K562 (cell line): ENCODE results near the gene GRHPR. TPM values are rescaled to one million over a fixed set of nuclear protein-coding genes. Genes with fewer than 3 reads are reported as not detected.

ENCODE experiments used
- ATAC-seq: fragments of 200-7000 bp; cut with Tn5 transposase; 3 replicates; pipeline ENCODE4 v1.9.1; 2020; ENCODE audit warnings: moderate library complexity
- BruUV-seq: library from RNA; stranded (reverse); fragments of 400-500 nt; replicated peaks from 2 replicates; lab custom pipeline; 2021; lab: Mats Ljungman, UMichigan
- CTCF ChIA-PET: fragments of 300-600 bp; formaldehyde crosslinking; extraction: SDS; loops from one replicate; lab custom pipeline; 2021; ENCODE audit warnings: low intra/inter-chr PET ratio; lab: Yijun Ruan, JAX
- POLR2A ChIA-PET: fragments of 300-600, 350-650 bp; sonication (Branson Sonifier 250); formaldehyde crosslinking; extraction: SDS; loops from one replicate; lab custom pipeline; 2021; ENCODE audit warnings: antibody characterized with exemption, inconsistent platforms; lab: Yijun Ruan, JAX
- DNase-seq, 4 experiments: peaks; one replicate each; pipeline versions ENCODE4 v3.0.0 to v3.0.0-alpha.2; 2011 to 2018; ENCODE audit warnings: low spot score in 3 of 4, mixed read lengths in 3 of 4; ENCODE audit errors: extremely low read depth in 1 of 4
- FAIRE-seq: peaks from 2 replicates; lab custom pipeline; 2011; peaks lifted over from hg19 to GRCh38; lab: Jason Lieb, UNC
- H2AFZ ChIP-seq: 2 replicates; pipeline ENCODE4 v1.6.0; 2011; ENCODE audit warnings: low read depth, low read length, control low read depth, inconsistent platforms
- H3K27ac ChIP-seq: fragments of 200-600 bp; 3 replicates; pipeline ENCODE4 v1.8.0; 2011; ENCODE audit warnings: low read depth, mild to moderate bottlenecking, control low read depth, inconsistent platforms, low read length, moderate library complexity, mixed read lengths; ENCODE audit errors: extremely low read depth
- H3K27me3 ChIP-seq, 2 experiments: fragments of 300-600 bp in 1 of 2; 2 replicates in 1 of 2; 3 replicates in 1 of 2; pipeline versions ENCODE4 v1.6.0 to v1.8.0; 2011; ENCODE audit warnings: inconsistent platforms in 2 of 2, low read length in 2 of 2, mild to moderate bottlenecking in 1 of 2, mixed read lengths in 1 of 2, moderate library complexity in 1 of 2; ENCODE audit not compliant: control insufficient read depth in 2 of 2, insufficient read depth in 2 of 2
- H3K36me3 ChIP-seq: fragments of 300-600 bp; 3 replicates; pipeline ENCODE4 v1.8.0; 2011; ENCODE audit warnings: mild to moderate bottlenecking, low read length, inconsistent platforms; ENCODE audit not compliant: control insufficient read depth, insufficient read depth
- H3K4me1 ChIP-seq, 2 experiments: fragments of 200-600 bp in 1 of 2; replicated peaks in 1 of 2; 2 replicates in 1 of 2; 3 replicates in 1 of 2; pipeline versions ENCODE4 v1.5.1 to v1.8.0; 2011; ENCODE audit warnings: inconsistent platforms in 2 of 2, low read length in 2 of 2, mild to moderate bottlenecking in 1 of 2, mixed read lengths in 1 of 2, moderate library complexity in 1 of 2; ENCODE audit not compliant: control insufficient read depth in 2 of 2, insufficient read depth in 2 of 2
- H3K4me2 ChIP-seq: 2 replicates; pipeline ENCODE4 v1.6.1; 2011; ENCODE audit warnings: low read length, control low read depth, inconsistent platforms, mixed read lengths; ENCODE audit not compliant: insufficient read depth
- H3K4me3 ChIP-seq: fragments of 200-600 bp; sonication (generic), shearing (Covaris generic); 2 replicates; pipeline ENCODE4 v1.5.1; 2016; ENCODE audit warnings: control low read depth, inconsistent platforms
- H3K79me2 ChIP-seq: fragments of 200-600 bp; 3 replicates; pipeline ENCODE4 v1.8.0; 2011; ENCODE audit warnings: low read length, inconsistent platforms; ENCODE audit not compliant: control insufficient read depth, insufficient read depth
- H3K9ac ChIP-seq, 2 experiments: 2 replicates each; pipeline versions ENCODE4 v1.6.0 to v1.6.1; 2011; ENCODE audit warnings: low read depth in 2 of 2, low read length in 2 of 2, control low read depth in 1 of 2, inconsistent platforms in 1 of 2, mild to moderate bottlenecking in 1 of 2, mixed read lengths in 1 of 2; ENCODE audit not compliant: insufficient read depth in 1 of 2
- H3K9me1 ChIP-seq: one replicate; pipeline ENCODE4 v1.6.0; 2011; ENCODE audit warnings: inconsistent platforms, mild to moderate bottlenecking, low read length, moderate library complexity; ENCODE audit not compliant: control insufficient read depth, insufficient read depth
- H3K9me3 ChIP-seq: replicated peaks from 2 replicates; pipeline ENCODE4 v1.5.1; 2011; ENCODE audit warnings: low read depth, low read length, inconsistent platforms; ENCODE audit not compliant: control insufficient read depth, insufficient read depth
- H4K20me1 ChIP-seq: replicated peaks from 2 replicates; pipeline ENCODE4 v1.6.1; 2011; ENCODE audit warnings: low read length, inconsistent platforms, mixed read lengths; ENCODE audit not compliant: control insufficient read depth, insufficient read depth
- E2F4 ChIP-seq: sonication (generic); formaldehyde crosslinking; IDR thresholded peaks from 2 replicates; pipeline ENCODE4 v1.8.0; 2022; ENCODE audit warnings: mild to moderate bottlenecking, low read depth, missing genetic modification reagents
- E2F8 ChIP-seq: fragments of 450-650 bp; IDR thresholded peaks from 2 replicates; pipeline ENCODE4 v1.7.1; 2018; ENCODE audit warnings: mild to moderate bottlenecking, low read depth; ENCODE audit not compliant: partially characterized antibody
- MAZ ChIP-seq, 2 experiments: fragments of 450-650 bp in 1 of 2; sonication (generic) in 1 of 2; formaldehyde crosslinking; IDR thresholded peaks in 1 of 2; conservative IDR thresholded peaks in 1 of 2; 2 replicates each; pipeline versions ENCODE4 v1.4.0 to v1.5.0; 2020; ENCODE audit warnings: mild to moderate bottlenecking in 1 of 2, missing genetic modification reagents in 1 of 2
- ZNF518B ChIP-seq: fragments of 250-450 bp; sonication (Bioruptor Pico); IDR thresholded peaks from 2 replicates; pipeline ENCODE4 v1.5.0; 2021; ENCODE audit warnings: mild to moderate bottlenecking, moderate library complexity
- WGBS: fragments of 100-300 bp; shearing (Covaris generic); methylation state at CpG from one replicate; pipeline ENCODE4 v1.1.6; 2016; ENCODE audit warnings: low coverage, mixed read lengths; ENCODE audit not compliant: insufficient coverage; ENCODE audit errors: missing lambda C conversion rate; 5-methylcytosine and 5-hydroxymethylcytosine counted together
- in situ Hi-C: fragments of 300-500 bp; cut with MboI; formaldehyde crosslinking; loops from 4 replicates; pipeline ENCODE4 v1.15.0; 2018; ENCODE audit warnings: inconsistent platforms, mixed read lengths
- intact Hi-C: fragments of 100-400 bp; cut with micrococcal nuclease; formaldehyde crosslinking; loops from 2 replicates; pipeline ENCODE4 v1.14.2; 2022
- polyA plus RNA-seq, 8 experiments: library from polyadenylated mRNA; depleted of rRNA in 4 of 8; stranded (reverse) in 5 of 8; unstranded in 3 of 8; fragments of >200 nt; fragmentation: Nextera tagmentation in 2 of 8; fragmentation: Illumina TruSeq in 1 of 8; extraction: Ambion mirVana in 2 of 8; extraction: Trizol in 1 of 8; gene quantifications; 2 replicates each; pipeline versions ENCODE4 v1.2.1 to v1.2.3, GENCODE V29; 2011 to 2014; ENCODE audit warnings: inconsistent platforms in 1 of 8, missing spikeins in 1 of 8
- total RNA-seq, 7 experiments: library from RNA; depleted of rRNA in 6 of 7; stranded (reverse); fragments of >200 nt in 6 of 7; fragmentation: Illumina TruSeq in 2 of 7; extraction: Trizol in 2 of 7; gene quantifications; 2 replicates each; pipeline versions ENCODE4 v1.2.1 to v1.2.3, GENCODE V29; 2011 to 2021; ENCODE audit warnings: low replicate concordance in 1 of 7

Gene GRHPR
- total and polyA plus RNA-seq, 9 of the 15 experiments (the other 6 are each of a cell fraction or from before 2014, with no cell fraction given): 38.9 to 144 (median 120) TPM

GRCh38 chr9:37420271-37421215 lies 2.0 kb upstream of the GRHPR start:
- CTCF ChIA-PET: no interaction called here
- H3K79me2 ChIP-seq: peaks cover 38% of the 10 kb centered on the region
- in situ Hi-C loops: no loop called here
- H4K20me1 ChIP-seq: no peaks in the 10 kb centered on the region
- peaks cover 21% of the 10 kb centered on the region for H3K36me3 ChIP-seq
- no TSS peak for BruUV-seq
- no peaks in the 10 kb centered on the region for H3K9me1 ChIP-seq
- H3K27ac ChIP-seq: no peak overlapping the region
- no peak overlapping the region for H3K9ac ChIP-seq
- H3K9me3 ChIP-seq: no peaks in the 10 kb centered on the region
- no peak for DNase-seq
- FAIRE-seq: no peak
- no peaks in the 10 kb centered on the region for H3K27me3 ChIP-seq
- H3K4me1 ChIP-seq: peaks cover 15 to 32% of the 10 kb centered on the region in 2 experiments
- H3K4me2 ChIP-seq: no peak overlapping the region
- intact Hi-C loops: no loop called here
- no peak for TF ChIP-seq E2F8
- no peak for TF ChIP-seq MAZ (CRISPR knock-in tag; conservative IDR thresholded peaks at IDR 0.05 in 1 of 2, IDR thresholded peaks at IDR 0.05 in 1 of 2)
- no peak for TF ChIP-seq ZNF518B
- TF ChIP-seq E2F4 (CRISPR knock-in tag): no peak
- no peak for ATAC-seq
- 80% methylated on average over 12 of the region's 12 CpGs for WGBS
- H2AFZ ChIP-seq: peak overlapping the region; percentile 97
- no peak overlapping the region for H3K4me3 ChIP-seq
- POLR2A ChIA-PET: interaction anchor here (0.6 kb wide), 1 partner anchor 525 kb away, joined by 3 read pairs; no protein-coding TSS in a partner anchor
